HG02981 (cell line): ENCODE results near the gene IQCM.

Source experiments
- ATAC-seq: cut with Tn5 transposase; IDR thresholded peaks from one replicate; pipeline ENCODE4 v1.9.1; 2021; ENCODE audit warnings: mild to moderate bottlenecking, moderate library complexity; ENCODE audit not compliant: unreplicated experiment

IQCM gene

DNA sequence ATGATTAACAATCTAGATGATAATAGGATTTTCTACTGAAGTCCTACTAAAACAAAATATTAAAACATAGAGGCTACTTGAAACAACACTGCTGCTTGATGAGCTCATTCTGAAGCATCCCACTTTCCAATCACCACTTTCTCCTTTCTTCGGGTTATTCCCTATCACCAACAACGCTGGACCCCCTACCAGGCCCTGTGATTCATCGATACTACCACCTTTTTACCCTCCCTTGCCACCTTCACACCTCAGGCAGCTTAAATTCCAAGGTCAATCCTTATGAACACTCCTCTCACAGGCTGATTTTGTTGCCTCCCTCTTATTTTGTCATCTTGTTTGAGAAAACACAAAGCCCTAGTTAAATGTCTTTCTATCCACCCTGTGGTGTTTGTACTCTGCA is 102.6 kb downstream of the IQCM start:
- ATAC-seq: no peak

DNA sequence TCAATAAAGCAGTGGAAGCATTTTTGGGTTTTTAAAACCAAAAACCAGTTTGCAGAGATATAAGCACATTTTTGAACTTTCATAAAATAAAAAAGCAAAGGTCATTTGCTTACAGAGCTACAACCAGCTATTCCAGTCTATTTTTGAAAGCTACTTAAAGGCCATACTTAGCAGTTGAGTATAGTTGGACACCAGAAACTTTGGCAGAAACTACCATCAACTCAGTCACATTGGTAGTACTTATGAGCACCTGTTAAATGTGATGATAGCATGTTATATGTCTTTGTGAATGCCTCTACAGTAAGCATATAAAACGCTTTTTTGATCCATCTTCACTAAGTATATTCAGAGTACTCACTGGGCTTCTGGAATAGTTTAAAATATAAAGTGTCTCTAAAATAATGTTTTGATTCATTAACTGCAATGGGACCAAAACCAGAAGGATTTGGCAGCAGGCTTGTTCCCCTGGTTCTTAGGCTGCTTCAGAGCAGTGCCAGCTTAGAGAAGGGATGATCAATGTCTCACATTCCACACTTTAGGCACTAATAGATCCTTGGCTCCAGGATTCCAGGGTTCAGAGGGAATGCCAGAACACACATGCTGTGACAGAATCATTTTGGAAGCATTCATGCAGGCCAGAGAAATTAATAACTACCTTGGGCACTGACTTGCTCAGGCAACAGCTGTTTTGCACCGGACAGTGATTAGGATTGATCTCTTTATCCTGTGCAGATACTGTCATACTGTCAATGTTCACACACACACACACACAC is 103.9 kb downstream of the IQCM start:
- ATAC-seq: no peak

DNA sequence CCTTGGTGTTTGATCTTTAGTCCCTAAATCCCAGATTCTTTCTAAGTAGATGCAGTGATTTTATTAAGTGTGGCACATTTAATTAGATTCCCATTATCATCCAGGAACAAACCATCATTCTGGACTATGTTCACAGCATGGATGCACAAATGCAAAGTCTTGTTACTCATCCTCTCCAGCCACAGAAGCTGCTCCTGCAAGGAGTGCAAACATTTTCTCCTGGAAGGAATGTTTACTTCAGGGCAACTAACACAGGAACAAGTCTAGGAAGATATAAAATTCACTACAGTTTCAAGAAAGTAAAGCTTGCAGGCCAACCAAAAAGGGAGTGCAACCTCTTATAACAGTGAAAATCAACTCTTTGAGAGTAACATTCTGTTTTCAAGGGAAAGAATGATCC is 106.0 kb downstream of the IQCM start:
- no peak for ATAC-seq

DNA sequence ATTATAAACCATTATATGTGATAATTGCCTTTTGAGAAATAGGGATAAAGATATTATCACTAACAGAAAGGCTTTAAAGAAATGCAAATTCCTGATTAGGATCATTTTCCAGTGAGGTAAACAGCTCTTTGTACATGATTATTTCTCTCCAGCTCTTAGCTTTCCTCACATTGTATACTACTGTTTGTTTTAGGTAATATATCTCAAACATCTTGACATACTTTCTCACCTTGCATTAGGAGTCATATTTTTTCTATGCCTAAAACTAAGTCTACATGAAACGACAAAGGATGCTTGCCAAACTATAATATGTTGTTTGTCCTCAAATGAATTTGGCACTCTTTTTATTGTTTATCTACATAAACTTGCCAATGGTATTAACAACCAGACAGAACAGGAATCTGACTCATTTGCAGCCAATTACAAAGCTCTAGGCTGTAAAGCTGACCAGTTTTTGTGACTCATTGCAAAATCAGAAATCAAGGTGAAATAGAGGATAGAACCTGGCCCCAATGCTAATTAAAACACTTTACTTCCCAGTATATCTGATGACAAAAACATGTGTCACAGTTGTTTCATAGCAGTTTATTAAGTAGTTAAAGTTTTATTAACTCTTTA is 107.0 kb downstream of the IQCM start:
- ATAC-seq: no peak

DNA sequence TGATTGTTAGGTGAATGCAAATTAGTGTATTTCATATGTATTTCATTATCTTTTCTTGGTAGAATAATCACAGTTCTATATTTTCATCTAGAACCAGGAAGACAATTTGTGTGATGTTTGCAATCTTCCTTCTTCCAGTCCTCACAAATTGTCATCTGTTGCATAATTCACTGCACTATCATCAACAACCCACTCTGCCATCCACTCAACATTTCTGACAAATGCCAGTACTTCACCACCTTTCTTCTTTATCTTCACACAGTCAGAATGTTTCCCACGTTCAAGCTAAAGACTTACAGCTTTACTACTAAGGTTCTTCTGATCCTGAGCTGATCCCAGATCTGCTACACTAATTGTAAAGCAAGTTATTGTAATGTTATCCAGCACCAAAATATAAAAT is 107.8 kb downstream of the IQCM start:
- ATAC-seq: no peak

DNA sequence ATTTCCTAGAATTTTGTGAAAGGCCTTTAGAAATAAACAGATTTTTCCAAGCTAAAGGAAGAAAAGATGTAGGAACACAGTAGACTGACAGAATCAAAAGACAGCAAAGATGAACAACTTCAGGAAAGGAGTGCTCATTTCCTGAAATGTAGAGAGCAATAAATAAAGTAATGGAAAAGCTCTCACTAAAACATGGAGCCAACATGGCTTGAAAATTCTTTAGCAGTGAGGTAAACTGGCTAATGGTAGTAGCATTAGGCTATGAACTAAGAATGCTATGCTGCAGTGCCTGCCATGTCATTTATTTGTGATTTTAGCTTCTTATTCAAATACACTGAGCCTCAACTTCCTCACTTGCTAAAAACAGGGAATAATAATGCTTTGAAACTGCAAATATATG is 108.7 kb downstream of the IQCM start:
- ATAC-seq: no peak

DNA sequence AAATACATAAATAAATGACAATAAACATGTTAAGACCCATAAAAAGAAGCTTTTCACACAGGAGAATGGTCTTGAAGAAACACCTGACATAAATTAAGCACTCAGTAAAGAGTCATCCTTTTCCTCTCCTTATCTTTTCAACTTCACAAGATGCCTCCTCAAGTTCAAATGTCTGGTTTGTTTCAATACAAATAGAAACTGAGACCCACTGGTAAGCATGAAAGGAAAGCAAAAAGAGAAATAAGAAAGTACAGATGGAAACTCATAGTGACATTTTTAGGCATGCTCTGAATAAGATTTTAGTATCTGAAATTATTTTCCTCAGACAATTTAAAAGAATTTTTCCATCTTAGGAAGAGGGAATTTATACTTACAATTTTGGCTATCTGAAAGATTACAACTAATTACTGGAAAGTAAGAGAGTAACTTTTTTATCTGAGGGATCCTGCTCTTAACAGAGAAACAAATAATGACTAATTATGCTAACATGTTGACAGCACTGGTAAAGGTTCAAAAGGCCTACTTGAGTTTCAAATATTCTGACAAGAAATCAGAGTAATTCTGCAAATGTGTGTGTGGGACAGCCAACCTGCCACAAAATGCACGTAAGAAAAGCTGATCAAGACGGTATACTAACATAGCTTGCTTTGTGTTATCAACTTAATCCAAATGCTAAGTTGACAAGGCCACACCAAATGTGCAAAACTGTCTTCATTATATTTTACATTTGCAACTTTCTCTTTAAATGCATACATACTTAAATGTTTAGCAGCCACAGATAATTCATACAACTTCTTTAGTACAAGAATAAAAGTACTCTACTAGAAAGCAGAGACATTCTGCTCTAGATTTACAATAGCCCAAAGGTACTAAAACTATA is 113.0 kb downstream of the IQCM start:
- no peak for ATAC-seq

DNA sequence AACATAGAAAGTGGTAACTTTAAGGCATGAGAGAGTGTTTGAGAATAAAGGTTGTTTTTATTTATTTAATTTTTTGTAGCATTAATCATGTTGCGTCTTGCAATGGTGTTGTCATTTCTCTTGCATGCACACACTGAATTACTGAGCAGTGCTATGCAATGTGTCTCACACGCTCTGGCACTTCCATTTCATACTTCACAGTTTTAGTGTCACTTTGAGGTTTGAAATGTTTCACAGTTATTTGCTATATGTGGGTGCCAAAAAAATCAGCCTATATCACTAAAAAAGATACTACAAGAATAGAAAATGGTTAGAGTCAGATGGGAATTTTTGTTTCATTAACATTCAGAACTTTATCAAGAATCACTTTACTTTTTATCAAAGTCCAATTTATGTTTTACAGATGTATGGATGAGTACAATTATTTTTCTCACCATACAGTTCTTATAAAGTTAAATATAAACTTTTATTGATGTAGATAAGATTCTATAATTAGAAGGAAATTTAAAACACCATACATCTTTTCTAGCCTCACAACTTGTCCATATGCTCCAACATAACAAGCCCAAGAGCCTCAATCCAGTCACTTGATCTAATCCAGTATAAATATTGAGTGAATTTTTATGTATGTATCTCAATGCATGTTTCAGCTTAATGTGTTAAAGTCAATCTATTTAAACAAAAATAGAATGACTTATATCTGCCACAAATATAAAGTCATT is 114.0 kb downstream of the IQCM start:
- ATAC-seq: no peak

DNA sequence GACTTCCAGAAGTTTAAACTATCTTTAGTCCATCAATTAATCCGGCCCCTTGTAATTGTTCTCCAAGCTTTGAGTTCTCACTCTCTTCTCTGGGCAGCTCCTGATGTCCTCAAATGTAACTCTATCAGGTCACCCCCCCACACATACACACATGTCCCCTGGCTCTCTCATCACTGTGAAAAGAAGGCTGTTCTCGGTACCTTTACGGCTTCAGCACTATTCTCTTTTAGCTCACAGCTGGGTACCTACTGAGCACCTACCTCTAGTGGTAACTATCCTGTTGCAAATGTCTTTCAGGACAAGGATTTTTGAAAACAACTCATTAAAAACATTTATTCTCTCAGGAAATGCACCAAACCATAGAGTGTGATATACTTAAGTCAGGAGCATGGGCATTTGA is 115.4 kb downstream of the IQCM start:
- ATAC-seq: no peak

DNA sequence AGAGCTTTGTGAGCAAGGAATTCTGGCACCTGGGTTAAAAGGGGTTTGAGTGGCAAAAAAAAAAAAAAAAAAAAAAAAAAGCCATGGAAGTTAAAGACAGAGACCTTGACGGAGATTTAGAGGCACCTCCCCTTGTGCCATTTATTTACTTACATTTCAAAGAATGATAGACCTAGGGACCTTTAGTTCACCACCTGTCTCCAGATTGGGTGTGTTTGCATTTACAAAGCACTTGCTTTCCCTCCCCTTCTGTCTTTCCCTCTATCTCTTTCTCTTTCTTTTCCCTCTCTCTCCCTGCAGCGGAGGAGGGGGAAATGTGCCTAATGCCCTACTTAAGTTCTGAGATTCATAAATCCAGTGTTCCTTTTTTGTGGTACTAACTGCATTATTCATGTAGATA is 116.0 kb downstream of the IQCM start:
- ATAC-seq: no peak

DNA sequence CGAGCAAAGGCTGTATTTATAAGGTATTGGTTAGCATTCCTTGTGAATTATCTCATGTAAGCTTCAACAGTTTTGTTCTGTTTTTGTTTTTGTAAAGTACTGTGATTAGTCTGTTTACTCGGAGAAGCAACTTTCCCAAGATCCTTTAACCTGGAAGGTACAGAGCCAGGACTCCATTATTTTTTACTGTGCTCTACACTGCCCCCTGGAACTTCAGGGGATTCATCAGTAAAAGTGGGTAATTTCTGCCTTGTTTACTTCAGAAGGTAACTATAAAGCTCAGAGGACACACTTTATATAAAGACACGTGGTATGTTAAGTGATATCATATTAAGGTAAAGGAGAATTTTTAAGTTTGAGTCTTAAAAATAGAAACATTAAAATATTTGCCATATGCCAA is 124.9 kb downstream of the IQCM start:
- ATAC-seq: no peak

DNA sequence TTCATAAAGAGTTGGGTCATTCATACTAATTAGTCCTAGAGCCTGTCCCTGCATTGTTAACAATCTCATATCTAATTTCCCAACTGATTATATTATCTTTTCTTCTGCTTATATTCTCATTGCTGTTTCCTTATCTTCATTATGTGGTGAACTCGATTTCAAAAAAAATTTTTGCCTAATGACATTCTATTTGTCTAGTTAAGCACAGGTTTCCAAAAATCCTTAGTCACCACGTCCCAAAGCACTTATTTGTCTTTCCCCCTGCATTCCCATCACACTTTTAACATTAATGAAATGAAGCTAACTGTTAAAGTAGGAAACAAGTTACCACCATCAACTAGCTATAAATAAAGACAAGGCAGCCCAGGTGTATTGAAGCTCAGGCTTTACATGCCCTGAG is 131.1 kb downstream of the IQCM start:
- no peak for ATAC-seq

DNA sequence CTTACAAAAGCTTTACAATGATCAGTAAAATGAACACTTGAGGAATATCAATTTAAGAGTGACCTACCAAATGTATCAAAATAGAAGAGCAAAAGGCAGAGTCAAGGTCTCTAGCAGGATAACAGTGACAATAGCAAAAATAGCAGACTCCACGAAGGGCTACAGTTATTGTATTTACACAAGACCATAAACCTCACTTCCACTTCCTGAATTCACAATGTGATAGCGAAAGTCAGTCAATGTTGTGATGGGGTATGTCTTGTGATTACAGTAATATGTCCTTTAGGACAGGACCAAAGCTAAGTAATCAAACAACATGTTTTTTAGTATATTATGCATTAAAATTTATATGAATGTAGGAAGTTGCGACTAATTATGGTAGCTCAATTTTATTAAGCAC is 139.6 kb downstream of the IQCM start:
- peak; percentile 83 for ATAC-seq

DNA sequence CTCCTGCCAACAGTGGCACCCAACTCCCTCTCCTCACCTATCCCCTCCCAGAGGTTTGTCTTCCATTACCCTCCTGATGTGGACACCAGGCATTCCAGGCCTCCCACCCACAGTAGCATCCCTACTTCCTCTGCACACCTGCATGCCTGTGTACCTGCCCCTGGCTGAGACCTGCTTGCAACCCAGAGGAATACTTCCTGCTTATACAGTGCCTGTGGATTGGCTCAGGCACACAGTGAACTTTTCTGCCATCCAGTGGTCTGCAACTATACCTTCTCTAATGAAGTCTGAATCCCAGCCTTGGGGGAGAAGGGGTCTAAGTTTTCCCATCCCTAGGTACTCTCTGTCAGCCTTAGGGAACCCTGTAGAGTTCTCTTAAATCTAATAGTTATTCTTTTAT is 169.9 kb downstream of the IQCM start:
- no peak for ATAC-seq

DNA sequence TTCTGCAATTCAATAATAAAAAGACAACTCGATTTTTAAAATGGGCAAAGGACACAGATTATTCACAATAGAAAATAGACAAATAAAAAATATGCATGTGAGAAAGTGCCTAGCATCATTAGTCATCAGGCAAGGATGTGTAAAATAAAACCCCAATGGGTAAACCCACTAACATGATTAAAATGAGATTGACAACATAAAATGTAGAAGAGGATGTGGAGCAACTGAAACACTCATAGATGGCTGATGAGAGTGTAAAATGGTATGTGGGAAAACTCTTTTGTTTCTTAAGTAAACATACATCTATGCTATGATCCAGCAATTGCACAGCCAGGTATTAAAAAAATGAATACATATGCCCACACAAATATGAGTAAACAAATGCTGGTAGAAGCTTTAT is 177.6 kb downstream of the IQCM start:
- no peak for ATAC-seq

DNA sequence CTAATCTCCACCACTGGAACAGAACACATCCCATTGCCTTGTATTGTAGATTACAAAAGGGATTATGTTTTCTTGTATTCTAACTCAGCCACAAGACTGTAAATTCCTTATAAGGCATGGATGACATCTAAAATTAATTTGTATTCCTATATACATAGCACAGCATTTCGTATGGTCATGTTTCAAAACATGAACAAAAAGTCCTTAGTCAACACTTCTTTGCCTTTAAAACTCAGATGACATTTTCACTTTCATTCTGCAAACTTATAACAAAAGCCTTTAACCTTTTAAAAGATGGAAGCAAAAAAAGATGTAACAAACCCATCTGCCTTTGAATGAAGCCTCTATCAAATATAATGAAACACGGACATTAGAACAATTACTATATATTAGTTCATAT is 181.3 kb downstream of the IQCM start:
- no peak for ATAC-seq

DNA sequence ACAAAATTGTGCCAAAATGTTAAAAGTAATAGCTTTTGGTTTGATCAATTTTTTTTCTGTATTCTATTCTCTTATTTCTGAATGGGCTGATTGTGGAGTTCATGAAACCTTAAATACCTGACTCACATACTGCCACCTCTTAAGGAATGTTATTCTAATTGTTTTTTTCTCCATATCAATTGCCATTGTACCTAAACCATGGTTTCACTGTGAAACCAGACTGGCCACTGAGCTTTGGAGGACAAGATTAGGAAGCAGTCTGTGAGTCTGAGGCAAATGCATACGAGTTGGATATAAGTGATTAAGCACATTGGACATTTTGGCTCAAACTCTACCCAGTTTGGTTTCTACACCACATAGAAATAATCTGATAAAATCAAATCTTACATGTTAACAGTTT is 184.0 kb downstream of the IQCM start:
- no peak for ATAC-seq

DNA sequence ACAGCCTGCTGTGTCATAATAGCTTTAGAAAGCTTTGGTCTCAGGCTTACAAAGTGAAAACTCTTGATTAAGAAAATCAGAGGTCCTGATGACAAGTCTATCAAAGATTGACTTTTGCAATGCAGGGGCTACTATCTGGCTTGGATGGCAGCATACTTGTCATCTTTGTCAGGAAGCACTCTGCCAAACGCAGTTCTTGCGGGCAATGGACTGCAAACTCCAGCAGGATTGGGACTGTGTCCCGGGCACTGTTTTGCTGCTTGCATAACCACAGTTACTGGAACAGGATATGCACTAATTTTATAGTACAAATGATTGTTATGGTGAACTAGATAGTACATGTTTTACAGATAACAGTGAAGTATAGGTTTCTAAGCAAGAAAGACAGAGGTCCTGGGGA is 185.6 kb downstream of the IQCM start:
- ATAC-seq: no peak

DNA sequence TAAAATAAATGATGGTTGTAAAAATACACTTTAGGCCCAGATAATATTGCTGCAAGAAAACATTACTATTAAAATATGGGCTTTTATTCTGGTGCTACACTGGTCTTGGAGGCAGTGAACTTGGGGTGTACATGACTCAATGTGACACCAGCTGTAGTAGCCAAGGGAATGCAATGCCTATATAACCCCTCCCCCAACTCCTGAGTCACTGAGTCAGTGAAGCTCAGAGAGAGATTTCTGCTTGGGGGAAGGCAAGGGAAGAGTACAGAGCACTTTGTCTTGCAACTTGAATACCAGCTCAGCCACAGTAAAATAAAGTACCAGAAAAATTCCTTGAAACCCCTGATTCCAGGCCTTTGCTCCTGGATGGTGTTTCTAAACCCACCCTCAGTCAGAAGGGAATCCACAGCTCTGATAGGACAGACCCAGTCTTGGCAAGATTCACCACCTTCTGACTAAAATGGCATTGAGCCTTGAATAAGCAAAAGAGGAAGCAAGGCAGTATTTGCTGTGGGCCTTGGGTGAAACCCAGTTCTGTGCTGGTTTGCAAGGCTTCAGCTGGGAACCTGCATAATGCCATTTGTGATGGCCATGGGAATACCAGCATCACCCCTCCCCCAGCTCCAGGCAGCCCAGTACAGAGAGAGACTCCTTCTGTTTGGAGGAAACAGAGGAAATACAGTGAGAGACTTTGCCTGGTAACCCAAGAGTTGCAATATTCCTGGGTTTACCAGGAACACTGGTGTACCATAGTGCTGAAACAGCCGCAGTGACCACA is 209.9 kb downstream of the IQCM start:
- no peak for ATAC-seq

DNA sequence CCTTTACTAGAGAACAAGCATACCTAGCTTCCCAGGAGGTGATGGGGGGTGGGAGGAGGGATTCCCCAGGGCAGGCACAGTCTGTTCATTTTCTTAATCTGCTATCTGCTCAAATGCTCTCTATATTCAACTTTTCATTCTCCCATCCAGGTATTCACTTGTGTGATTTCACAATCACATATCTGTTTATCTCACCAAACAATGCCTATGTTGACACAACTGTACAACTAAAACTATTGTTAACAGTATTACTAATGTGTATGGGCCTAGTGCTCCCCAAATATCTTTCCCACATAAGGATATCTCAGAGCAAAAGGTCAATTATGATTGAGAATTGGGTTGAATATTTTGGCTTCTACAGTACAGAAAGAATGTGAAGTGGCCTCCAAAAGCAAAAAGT is 210.8 kb downstream of the IQCM start:
- ATAC-seq: no peak

DNA sequence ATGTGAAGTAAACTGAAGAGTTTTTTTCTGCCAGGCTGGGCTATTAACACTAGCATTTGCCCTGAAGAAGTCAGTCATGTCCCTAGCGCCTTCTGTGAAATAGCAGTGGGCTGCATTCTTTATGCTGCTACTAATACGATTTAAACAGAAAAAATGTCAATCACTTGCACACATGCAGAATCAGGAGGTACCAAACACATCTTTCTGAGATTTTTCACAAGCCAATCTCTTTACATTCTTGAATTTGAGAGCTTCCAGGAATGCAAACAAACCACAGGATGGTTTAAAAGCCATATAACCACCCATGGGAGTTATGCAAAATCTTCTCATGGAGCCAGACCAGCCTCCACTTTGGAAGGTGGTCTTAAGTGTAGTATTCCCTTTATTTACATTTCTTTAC is 220.1 kb downstream of the IQCM start:
- no peak for ATAC-seq
